Fibroblast of lung (primary cell): ENCODE data around the gene HIRA.
"Not testable (repeated sequence)": the region's sequence is repeated elsewhere in the genome, so short reads cannot be mapped to it uniquely, and the experiment has no call there.

Experiments
- CTCF ChIP-seq, 2 donors: IDR thresholded peaks in 1 of 2; conservative IDR thresholded peaks in 1 of 2; 1 replicate in 1 of 2; 2 replicates in 1 of 2; pipeline ENCODE4 v1.5.1; 2011 to 2012; ENCODE audit warnings: low read length in 2 of 2, control low read depth in 1 of 2, inconsistent platforms in 1 of 2, low read depth in 1 of 2, mild to moderate bottlenecking in 1 of 2
- EZH2 ChIP-seq: IDR thresholded peaks from 2 replicates; pipeline ENCODE4 v1.5.1; 2012; ENCODE audit warnings: low read length, control low read depth, mild to moderate bottlenecking; ENCODE audit errors: missing control alignments

- not testable (repeated sequence) for TF ChIP-seq CTCF (conservative IDR thresholded peaks at IDR 0.05 in 1 of 2, IDR thresholded peaks at IDR 0.05 in 1 of 2; ENCODE audit: low read depth in 1 of 2, low read length in 2 of 2); EZH2
Observed at GRCh38 chr22:19306535-19306934, 125.0 kb downstream of the HIRA start.
